ENCODE data around the gene DSCAML1.

The DSCAML1 gene

DNA sequence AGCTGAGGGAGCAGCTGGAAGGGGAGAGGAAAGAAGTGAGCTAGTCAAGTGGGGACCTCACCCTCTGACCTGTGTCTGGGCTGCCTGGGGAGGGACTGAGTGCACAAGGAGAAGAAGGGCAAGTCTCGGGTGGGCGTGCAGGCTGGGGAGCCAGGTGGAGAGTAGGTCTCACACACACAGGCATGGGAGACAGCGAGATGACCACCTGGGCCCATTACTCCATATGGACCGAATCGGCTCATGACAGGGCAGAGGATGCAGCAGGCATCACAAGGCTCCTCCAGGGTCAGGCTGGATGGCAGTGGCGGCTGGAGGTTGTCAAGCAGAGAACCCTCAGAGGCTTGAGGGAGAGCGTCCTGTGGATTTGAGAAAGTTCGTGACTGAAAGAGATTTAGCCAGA lies 405.8 kb downstream of the DSCAML1 start:
- DNase-seq (ENCODE audit: low spot score) (no peak), FAIRE-seq (no peak)

DNA sequence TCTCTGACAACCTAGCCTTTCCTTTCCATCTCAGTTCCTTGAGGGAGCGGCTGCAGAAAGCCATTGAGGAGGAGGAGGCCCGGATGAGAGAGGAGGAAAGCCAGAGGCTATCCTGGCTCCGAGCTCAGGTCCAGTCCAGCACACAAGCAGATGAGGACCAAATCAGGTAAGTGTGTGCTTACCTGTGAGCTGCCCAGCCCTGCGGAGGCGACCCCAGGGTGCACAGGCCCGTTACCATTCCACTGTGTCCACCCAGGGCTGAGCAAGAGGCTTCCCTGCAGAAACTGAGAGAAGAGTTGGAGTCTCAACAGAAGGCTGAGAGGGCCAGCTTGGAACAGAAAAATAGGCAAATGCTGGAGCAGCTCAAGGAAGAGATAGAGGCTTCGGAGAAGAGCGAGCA lies 406.3 kb downstream of the DSCAML1 start:
- FAIRE-seq (no peak), DNase-seq (ENCODE audit: low spot score) (no peak)

DNA sequence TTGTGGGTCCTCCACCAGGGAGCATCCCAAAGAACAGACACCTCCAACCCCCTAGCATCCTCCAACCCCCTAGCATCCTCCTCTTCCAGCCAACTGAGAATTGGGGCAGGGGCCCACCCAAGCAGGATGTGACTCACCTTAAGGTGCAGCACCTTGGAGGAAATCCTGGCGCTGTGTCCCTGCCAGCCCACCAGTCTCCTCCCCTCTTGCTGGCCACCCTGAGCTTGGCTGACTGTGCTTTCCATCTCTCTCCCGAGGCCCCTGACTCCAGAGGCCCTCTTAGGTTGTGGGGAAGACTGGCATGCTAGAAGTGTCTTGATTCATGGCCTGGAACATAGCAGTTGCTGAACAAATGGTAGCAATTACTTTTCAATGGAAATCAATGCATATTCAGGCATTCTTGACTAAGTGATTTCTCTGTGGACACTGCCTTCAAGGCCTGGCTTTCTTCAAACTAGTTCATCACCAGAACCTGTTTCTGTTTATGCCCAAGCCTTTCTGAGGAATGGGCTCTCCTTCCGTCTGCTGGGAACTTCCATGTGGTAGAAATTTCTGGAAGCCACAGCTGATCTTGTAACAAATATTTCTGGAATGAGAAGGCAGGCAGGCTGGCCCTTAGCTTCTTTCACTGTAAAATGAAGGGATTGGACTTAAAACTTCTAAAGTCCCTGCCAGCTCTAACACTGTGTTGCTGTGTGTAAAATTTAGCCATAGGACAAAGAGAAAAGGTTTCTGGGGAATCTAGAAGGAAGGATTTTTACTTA lies 408.8 kb downstream of the DSCAML1 start:
- no peak for FAIRE-seq
- no peak for DNase-seq (ENCODE audit: low spot score)

DNA sequence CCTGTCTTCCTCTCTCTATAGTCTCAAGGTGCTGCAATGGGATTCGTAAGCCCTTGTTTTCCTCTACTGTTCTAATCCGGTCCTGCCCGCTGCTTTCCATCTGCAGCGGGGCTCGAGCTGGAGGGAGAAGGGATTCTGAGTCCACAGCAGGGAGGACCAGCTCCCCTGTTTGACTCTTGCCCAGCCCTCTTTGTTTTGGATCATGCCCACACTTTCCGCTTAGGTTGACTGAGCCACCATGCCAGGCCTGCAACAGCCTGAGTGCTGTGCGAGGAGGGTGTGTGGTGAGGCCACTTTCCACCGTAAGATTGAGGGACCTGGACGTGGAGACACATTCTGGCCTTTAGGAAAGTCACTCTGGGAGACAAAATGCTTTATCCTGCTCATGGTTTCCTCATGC lies 411.1 kb downstream of the DSCAML1 start:
- DNase-seq (ENCODE audit: low spot score) (no peak), FAIRE-seq (no peak)

DNA sequence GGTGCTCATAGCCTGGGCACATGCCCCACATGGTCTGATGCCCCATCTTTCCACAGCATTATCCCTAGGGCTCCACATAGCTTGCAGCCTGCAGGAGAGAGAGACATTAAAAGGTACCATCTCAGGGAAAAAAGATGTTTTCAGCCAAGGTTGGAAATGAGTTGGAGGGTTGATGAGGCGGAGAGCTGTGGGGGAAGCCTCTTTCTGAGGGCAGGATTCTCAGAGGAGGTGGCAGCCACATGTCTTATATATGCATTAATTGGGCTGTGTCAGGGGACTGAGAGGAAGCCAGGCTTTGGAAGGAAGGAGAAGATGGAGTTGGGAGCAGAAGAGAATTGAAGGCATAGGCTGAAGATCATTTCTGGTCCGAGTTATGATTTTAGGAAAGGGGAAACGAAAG lies 411.5 kb downstream of the DSCAML1 start:
- DNase-seq (ENCODE audit: low spot score) (no peak), FAIRE-seq (no peak)

DNA sequence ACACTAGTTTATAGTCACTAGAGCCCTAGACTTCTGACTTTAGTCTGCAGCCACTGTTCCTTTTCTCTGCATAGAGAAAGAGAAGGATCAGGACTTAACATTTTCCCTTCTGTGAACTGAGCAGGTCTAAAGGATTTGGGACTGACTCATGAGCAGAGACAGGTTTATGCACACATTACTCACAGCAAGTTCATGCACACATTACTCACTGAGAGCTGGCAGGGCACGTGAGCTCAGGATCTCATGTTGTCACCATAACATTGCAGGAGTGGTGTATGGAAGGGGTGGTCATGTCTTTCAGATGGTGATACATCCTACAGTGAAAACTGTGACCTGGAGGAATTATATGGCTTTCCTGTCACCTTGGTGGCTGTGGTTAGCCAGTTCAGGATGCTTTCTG lies 413.0 kb downstream of the DSCAML1 start:
- FAIRE-seq (peak; percentile 57), DNase-seq (ENCODE audit: low spot score) (peak; percentile 78)

DNA sequence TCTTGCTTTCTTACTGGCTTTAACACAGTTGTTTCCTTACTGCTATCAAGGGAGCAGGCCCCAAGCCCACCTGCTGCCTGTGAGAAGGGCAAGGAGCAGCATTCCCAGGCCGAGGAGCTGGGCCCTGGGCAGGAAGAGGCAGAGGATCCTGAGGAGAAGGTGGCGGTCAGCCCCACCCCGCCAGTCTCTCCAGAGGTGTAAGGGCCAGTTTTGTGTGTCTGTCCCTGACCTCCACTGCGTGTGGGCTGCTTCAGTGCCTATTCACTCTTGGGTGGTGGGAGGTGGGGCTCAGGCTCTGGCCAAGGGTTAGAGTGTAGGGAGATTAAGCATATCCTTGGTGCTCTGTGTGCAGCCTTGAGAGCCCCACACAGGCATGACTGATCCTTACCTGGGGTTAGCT lies 414.3 kb downstream of the DSCAML1 start:
- no peak for FAIRE-seq
- no peak for DNase-seq (ENCODE audit: low spot score)

DNA sequence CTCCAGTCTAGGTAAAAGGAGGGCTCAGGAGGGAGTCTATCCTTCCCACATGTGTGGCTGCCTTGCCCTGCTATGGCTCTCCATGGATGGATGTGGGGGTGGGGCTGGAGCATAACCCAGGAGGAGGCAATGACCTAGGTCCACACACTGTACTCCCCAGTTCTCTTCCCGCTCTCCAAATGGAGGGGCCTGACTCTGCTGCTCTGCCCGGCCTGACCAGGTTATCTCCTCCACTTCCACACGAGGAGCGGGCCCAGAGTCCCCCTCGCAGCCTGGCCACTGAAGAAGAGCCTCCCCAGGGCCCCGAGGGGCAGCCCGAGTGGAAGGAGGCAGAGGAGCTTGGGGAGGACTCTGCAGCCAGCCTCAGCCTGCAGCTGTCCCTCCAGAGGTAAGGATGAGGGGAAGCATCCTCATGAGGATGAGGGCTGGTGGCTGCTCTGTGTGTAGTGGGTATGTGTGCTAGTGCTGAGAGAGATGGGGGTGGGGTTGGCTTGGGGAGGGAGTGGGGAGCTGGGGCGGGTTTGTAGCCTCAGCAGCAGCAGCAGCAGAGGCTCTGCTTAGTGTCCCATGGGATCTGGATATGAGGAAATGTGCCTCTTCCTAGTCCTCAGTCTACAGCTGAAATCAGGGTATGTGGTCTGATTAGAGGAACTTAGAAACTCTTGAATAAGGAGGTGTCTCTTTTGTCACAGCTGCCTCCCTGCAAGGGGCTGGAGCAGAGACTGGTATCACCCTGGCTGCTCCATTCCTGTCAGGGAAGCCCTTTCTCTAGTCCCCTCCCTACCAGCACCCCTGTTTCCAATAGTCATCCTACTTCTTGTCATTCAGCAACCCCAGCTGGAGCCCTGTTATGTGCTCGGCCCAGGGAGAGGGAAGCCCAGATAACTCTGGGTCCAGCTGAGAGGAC lies 415.3 kb downstream of the DSCAML1 start:
- FAIRE-seq, result no peak
- DNase-seq (ENCODE audit: low spot score), result no peak

DNA sequence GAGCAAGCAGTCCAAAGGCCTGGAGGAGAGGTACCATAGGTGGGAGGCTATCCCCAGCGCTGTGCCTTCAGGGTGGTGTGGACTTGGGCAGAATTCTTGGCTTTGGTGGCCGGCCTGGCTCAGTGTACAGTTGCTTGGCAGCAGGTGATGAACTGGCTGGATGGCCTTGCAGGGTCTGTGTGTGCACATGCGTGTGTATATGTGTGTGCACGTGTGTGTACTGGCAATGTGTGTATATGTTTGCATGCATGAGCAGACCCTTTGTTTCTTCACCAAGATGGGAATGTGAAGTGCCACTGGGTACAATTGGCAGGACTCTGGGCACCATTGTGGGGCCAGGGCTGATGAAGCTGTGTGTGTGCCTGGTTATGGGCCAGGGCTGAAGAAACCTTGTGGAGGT lies 416.3 kb downstream of the DSCAML1 start:
- DNase-seq (ENCODE audit: low spot score) (no peak), FAIRE-seq (no peak)

DNA sequence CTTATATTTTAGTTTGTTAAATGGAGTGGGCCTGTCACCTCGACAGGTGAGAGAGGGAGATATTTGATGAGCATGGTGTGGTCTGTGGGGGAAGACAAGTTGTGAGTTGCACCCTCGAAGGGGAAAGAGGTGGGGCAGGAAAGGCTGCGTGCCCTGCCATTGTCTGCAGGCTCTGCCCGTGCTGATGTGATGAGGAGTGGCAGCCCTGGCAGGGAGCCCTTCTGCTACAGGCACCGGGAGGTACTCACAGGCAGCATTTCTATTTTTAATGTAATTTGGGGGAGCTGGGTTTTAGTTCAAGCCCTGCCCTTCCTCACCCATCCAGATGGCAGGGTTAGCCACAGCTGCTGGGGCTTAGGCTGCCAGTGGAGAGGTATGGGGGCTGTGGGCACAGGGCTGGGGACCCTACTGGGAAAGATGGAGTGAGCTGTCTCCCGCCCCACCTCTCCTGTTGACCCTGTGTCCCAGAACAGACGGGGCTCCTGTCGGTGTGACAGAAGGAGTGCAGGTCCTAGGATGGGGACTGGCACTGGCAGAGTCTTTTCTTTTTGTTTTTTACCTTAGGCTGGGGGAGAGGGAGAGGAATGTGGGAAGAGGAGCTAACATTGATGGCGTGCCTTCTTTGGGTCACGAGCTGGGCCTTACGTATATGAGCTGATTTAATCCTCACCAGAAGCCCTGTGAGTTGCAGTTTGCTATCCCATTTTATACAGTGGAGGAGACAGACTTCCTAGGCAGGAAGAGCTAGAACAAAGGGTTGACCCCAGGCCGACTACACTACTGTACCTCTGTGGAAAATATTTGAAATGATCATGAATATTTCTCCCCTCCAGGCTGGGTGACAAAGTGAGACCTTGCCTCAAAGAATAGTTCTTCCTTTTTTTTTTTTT lies 417.8 kb downstream of the DSCAML1 start:
- no peak for FAIRE-seq

More for the DNA sequence above, 417.8 kb downstream of the DSCAML1 start:
- no peak for DNase-seq (ENCODE audit: low spot score)

All from RCC 7860 (cell line).